Tibial artery (tissue), 4 donors: ENCODE results near the gene LSP1.

Experiments
- DNase-seq, 2 donors: peaks; one replicate each; pipeline ENCODE4 v3.0.0-alpha.2; 2019
- H3K27ac ChIP-seq, 2 donors: fragments of 200-600 bp; sonication (generic) in 1 of 2; 1 replicate in 1 of 2; 2 replicates in 1 of 2; pipeline ENCODE4 v1.5.1; 2018 to 2019; ENCODE audit warnings: mild to moderate bottlenecking in 1 of 2
- H3K27me3 ChIP-seq, 2 donors: fragments of 200-600 bp; sonication (generic) in 1 of 2; one replicate each; pipeline versions ENCODE4 v1.5.1 to v1.6.0; 2016 to 2019
- H3K36me3 ChIP-seq, 3 donors: fragments of 200-600 bp; sonication (generic) in 2 of 3; one replicate each; pipeline ENCODE4 v1.5.1; 2016 to 2019; ENCODE audit warnings: mild to moderate bottlenecking in 2 of 3
- H3K4me1 ChIP-seq, 4 donors: fragments of 200-600 bp; sonication (generic) in 2 of 4; 1 replicate in 3 of 4; 2 replicates in 1 of 4; pipeline ENCODE4 v1.5.1; 2016 to 2019
- H3K4me3 ChIP-seq, 2 donors: fragments of 200-600 bp; sonication (generic) in 1 of 2; 1 replicate in 1 of 2; 2 replicates in 1 of 2; pipeline ENCODE4 v1.5.1; 2018 to 2019; ENCODE audit warnings: mild to moderate bottlenecking in 2 of 2
- H3K9me3 ChIP-seq, 3 donors: fragments of 200-600 bp; sonication (generic) in 1 of 3; one replicate each; pipeline ENCODE4 v1.5.1; 2016 to 2019
- intact Hi-C: fragments of 100-400 bp; cut with DNase I; formaldehyde crosslinking; loops from one replicate; pipeline ENCODE4 v1.15.0; 2023; ENCODE audit warnings: low total_unique reads
- TF ChIP-seq, protein P1 (sequence below), 2 experiments: fragments of 200-600 bp in 1 of 2; fragments of 450-650 bp in 1 of 2; IDR thresholded peaks; one replicate each; pipeline ENCODE4 v1.5.1; 2017 to 2019; ENCODE audit warnings: antibody characterized with exemption in 2 of 2, mild to moderate bottlenecking in 1 of 2, moderate library complexity in 1 of 2

Gene LSP1

DNA sequence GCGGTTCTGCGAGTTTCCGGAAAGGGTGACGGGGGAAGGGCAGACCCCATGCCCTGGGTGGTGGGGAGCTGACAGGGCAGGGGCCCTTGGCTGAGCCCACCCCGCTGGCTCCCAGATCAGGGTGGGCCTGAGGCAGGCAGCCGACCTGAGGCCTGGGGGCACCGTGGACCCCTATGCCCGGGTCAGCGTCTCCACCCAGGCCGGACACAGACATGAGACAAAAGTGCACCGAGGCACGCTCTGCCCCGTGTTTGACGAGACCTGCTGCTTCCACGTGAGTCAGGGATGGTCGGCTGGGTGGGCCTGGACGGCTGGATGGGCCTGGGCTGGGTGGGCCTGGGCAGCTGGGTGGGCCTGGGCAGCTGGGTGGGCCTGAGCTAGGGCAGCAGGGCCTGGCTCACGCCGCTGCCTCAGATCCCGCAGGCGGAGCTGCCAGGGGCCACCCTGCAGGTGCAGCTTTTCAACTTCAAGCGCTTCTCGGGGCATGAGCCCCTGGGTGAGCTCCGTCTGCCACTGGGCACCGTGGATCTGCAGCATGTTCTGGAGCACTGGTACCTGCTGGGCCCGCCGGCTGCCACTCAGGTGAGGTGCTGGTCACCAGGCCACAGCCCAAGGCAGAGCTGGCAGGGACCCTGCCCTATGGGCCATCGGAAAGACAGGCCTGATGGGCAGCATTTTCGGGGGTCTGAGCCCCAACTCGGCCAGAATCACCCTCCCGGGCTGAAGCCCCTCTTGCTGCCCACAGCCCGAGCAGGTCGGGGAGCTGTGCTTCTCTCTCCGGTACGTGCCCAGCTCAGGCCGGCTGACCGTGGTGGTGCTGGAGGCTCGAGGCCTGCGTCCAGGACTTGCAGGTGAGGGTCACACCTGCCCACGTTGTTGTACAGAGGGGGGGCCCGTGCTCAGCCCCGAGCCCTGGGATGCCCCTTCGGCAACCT is 16.6 kb upstream of the LSP1 start:
- no peaks in the 10 kb centered on the region for H3K9me3 ChIP-seq
- H3K36me3 ChIP-seq = no peaks in the 10 kb centered on the region
- no peak overlapping the region for H3K4me3 ChIP-seq
- peaks cover 0 to 5% of the 10 kb centered on the region in 2 donors for H3K27me3 ChIP-seq
- intact Hi-C loops = loop anchor here (5.0 kb wide), 2 partner anchors 41 to 316 kb away; no protein-coding TSS in a partner anchor
- TF ChIP-seq, protein P1, sequence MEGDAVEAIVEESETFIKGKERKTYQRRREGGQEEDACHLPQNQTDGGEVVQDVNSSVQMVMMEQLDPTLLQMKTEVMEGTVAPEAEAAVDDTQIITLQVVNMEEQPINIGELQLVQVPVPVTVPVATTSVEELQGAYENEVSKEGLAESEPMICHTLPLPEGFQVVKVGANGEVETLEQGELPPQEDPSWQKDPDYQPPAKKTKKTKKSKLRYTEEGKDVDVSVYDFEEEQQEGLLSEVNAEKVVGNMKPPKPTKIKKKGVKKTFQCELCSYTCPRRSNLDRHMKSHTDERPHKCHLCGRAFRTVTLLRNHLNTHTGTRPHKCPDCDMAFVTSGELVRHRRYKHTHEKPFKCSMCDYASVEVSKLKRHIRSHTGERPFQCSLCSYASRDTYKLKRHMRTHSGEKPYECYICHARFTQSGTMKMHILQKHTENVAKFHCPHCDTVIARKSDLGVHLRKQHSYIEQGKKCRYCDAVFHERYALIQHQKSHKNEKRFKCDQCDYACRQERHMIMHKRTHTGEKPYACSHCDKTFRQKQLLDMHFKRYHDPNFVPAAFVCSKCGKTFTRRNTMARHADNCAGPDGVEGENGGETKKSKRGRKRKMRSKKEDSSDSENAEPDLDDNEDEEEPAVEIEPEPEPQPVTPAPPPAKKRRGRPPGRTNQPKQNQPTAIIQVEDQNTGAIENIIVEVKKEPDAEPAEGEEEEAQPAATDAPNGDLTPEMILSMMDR (IDR thresholded peaks at IDR 0.05) = no peak
- DNase-seq = no peak
- H3K4me1 ChIP-seq = peaks cover 0 to 39% (median 19%) of the 10 kb centered on the region in 4 donors
- no peak overlapping the region for H3K27ac ChIP-seq

DNA sequence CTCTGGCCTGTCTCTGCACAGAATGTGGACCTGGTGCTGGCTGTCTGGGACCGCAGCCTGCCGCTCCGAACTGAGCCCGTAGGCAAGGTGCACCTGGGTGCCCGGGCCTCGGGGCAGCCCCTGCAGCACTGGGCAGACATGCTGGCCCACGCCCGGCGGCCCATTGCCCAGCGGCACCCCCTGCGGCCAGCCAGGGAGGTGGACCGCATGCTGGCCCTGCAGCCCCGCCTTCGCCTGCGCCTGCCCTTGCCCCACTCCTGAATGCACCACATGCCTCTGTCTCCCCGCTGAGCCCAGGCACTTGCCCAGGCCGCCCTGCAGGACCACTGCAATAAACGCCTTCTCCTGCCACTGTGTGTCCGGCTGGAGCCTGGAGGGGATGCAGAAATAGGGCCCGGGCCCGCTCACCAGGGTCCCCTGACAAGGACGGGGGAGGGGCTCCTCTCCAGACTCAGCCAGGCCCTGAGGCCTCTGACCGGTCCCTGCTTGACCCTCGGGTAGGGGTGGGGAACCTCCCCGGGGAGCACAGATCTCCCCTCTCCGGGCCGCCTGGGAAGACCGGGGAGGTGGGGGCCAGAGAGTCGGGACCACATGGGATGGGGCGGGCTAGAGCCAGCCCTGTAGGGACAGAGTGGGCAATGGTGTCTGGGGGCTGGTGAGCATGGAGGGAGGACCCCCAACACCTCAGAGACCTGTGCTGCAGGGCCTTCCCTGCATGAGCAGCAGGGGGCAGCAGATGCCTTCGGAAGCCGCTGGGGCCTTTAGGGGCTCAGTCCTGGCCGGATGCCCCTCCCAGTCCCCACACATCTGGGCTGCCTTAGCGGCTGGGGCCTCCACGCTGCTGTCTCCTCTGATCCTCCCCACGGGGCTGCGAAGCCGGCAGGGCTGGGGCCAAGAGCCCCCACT is 15.5 kb upstream of the LSP1 start:
- Histone ChIP-seq H3K36me3 (no peaks in the 10 kb centered on the region), H3K4me3 (no peak overlapping the region), H3K4me1 (peaks cover 0 to 28% (median 8%) of the 10 kb centered on the region in 4 donors), H3K9me3 (no peaks in the 10 kb centered on the region), H3K27me3 (peaks cover 0 to 5% of the 10 kb centered on the region in 2 donors), H3K27ac (no peak overlapping the region)
- TF ChIP-seq, protein P1 (IDR thresholded peaks at IDR 0.05) = peak; percentile 88 to 91
- intact Hi-C loops = loop anchor here (5.0 kb wide), 2 partner anchors 40 to 315 kb away; no protein-coding TSS in a partner anchor
- no peak for DNase-seq

DNA sequence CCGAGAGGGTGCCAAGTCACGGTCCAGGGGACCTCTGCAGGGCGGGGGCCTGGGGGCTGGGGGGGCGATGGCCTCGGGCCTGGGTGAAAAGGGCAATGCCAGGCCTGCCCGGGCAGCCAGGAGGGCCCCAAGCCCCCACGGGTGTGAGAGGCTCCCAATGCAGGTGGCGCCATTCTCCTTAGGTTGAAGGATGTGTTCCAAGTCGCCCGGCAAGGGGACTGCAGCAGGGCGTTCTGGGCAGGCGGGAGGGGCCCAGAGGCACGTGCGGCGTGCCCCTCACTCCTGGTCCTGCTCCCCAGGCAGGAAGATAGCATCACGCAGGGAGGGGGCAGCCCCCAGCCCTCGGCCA is 14.8 kb upstream of the LSP1 start:
- no peak overlapping the region for H3K27ac ChIP-seq
- H3K9me3 ChIP-seq = no peaks in the 10 kb centered on the region
- H3K36me3 ChIP-seq = no peaks in the 10 kb centered on the region
- H3K27me3 ChIP-seq = peaks cover 0 to 5% of the 10 kb centered on the region in 2 donors
- H3K4me1 ChIP-seq = peaks cover 0 to 21% (median 2%) of the 10 kb centered on the region in 4 donors
- H3K4me3 ChIP-seq = no peak overlapping the region
- intact Hi-C loops = loop anchor here (5.0 kb wide), 2 partner anchors 39 to 314 kb away; no protein-coding TSS in a partner anchor
- no peak for DNase-seq
- TF ChIP-seq, protein P1 (IDR thresholded peaks at IDR 0.05) = no peak

DNA sequence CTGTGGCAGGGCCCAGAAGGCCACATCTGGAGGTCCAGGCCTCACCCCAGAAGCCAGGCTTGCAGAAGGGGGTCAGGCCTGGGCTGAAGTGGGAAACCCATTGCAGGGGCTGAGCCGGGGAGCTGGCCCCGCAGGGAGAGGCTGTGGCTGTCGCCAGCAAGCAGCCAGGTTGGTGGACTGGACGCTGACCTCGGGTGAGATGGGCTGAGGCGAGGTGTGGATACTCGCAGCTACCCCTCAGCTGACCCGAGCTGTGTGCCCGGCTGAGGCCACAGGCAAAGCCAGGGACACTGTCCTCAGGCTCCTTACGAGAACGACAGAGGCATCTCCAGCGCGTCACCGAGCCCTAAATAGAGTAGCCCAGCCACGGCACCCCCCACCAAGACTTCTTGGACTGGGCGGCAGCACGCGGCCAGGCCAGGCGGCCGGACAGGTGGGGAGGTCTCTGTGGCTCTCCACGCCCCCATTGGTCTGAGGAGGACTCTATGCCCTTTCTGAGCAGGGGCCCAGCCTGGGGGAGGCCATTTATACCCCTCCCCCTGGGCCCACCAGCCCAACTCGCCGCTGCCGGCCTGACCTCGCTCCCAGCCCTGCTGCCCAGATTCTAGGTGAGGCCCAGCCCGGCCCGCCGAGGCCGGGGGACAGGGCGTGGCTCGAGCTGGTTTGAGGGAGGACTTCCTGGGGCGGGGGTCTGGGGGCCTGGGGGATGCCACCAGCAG is 14.3 kb upstream of the LSP1 start, which contains the start of gene TNNI2:
Gene TNNI2, plus strand, starts transcription at position 556 of the 719 bp plus-strand sequence. CDS start 716 bp downstream, outside the sequence.
- DNase-seq = no peak
- intact Hi-C loops = loop anchor here (5.0 kb wide), 2 partner anchors 39 to 314 kb away; no protein-coding TSS in a partner anchor
- Histone ChIP-seq H3K9me3 (no peaks in the 10 kb centered on the region), H3K27me3 (peaks cover 0 to 5% of the 10 kb centered on the region in 2 donors), H3K27ac (no peak within 1 kb of the TSS), H3K4me3 (no peak within 1 kb of the TSS), H3K36me3 (no peaks in the 10 kb centered on the region), H3K4me1 (peaks cover 0 to 16% (median 2%) of the 10 kb centered on the region in 4 donors)
- TF ChIP-seq, protein P1 (IDR thresholded peaks at IDR 0.05) = no peak
